Osteocyte (in vitro differentiated cells): ENCODE data around the gene NR5A1. TPM values are rescaled to one million over a fixed set of nuclear protein-coding genes. Genes with fewer than 3 reads are reported as not detected.

Experiments
- DNase-seq: peaks from one replicate; pipeline ENCODE4 v3.0.0; 2021; ENCODE audit warnings: mixed read lengths; ENCODE audit not compliant: unreplicated experiment; ENCODE audit errors: extremely low spot score
- H3K27ac Mint-ChIP-seq: one replicate; pipeline ENCODE4 v1.8.0; 2021; ENCODE audit warnings: mild to moderate bottlenecking, mixed read lengths; ENCODE audit not compliant: unreplicated experiment
- H3K27me3 Mint-ChIP-seq: one replicate; pipeline ENCODE4 v1.8.0; 2021; ENCODE audit warnings: mixed read lengths; ENCODE audit not compliant: unreplicated experiment
- H3K36me3 Mint-ChIP-seq: one replicate; pipeline ENCODE4 v1.8.0; 2021; ENCODE audit warnings: mixed read lengths; ENCODE audit not compliant: unreplicated experiment
- H3K4me1 Mint-ChIP-seq: one replicate; pipeline ENCODE4 v1.8.0; 2021; ENCODE audit warnings: mixed read lengths; ENCODE audit not compliant: unreplicated experiment
- H3K4me3 Mint-ChIP-seq: one replicate; pipeline ENCODE4 v1.8.0; 2021; ENCODE audit warnings: mild to moderate bottlenecking, moderate library complexity, mixed read lengths; ENCODE audit not compliant: unreplicated experiment
- H3K9me3 Mint-ChIP-seq: one replicate; pipeline ENCODE4 v1.8.0; 2021; ENCODE audit warnings: mixed read lengths; ENCODE audit not compliant: unreplicated experiment
- CTCF ChIP-seq: fragments of 200-600 bp; sonication (generic); IDR thresholded peaks from 2 replicates; pipeline ENCODE4 v1.5.0; 2021; ENCODE audit warnings: antibody characterized with exemption, mild to moderate bottlenecking, moderate library complexity
- total RNA-seq: library from RNA; stranded (reverse); gene quantifications from 2 replicates; pipeline ENCODE4 v1.2.1, GENCODE V29; 2021

NR5A1 gene
- total RNA-seq, 1 donor from 2014 or later: not detected

GRCh38 chr9:124465736-124466135 is 41.5 kb downstream of the NR5A1 start:
- DNase-seq: no peak
- Mint-ChIP-seq H3K9me3 (peaks cover 10% of the 10 kb centered on the region), H3K4me3 (no peak overlapping the region), H3K4me1 (no peaks in the 10 kb centered on the region), H3K27me3 (peaks cover 37% of the 10 kb centered on the region), H3K27ac (no peak overlapping the region), H3K36me3 (no peaks in the 10 kb centered on the region)
- no peak for TF ChIP-seq CTCF

- Mint-ChIP-seq H3K9me3 (peaks cover 13% of the 10 kb centered on the region), H3K27me3 (peaks cover 42% of the 10 kb centered on the region), H3K27ac (no peak overlapping the region), H3K4me1 (no peaks in the 10 kb centered on the region), H3K4me3 (no peak overlapping the region), H3K36me3 (no peaks in the 10 kb centered on the region)
- TF ChIP-seq CTCF: no peak
- no peak for DNase-seq
Measured at GRCh38 chr9:124462739-124463138, 44.5 kb downstream of the NR5A1 start.

GRCh38 chr9:124458441-124458840 is 48.8 kb downstream of the NR5A1 start:
- Mint-ChIP-seq H3K4me1 (no peaks in the 10 kb centered on the region), H3K27ac (no peak overlapping the region), H3K9me3 (peaks cover 12% of the 10 kb centered on the region), H3K27me3 (peaks cover 26% of the 10 kb centered on the region), H3K4me3 (no peak overlapping the region), H3K36me3 (no peaks in the 10 kb centered on the region)
- no peak for DNase-seq
- no peak for TF ChIP-seq CTCF

GRCh38 chr9:124457887-124458431 is 49.2 kb downstream of the NR5A1 start:
- Mint-ChIP-seq H3K36me3 (no peaks in the 10 kb centered on the region), H3K27me3 (peaks cover 22% of the 10 kb centered on the region), H3K4me3 (no peak overlapping the region), H3K4me1 (no peaks in the 10 kb centered on the region), H3K27ac (no peak overlapping the region), H3K9me3 (peaks cover 7% of the 10 kb centered on the region)
- no peak for DNase-seq
- TF ChIP-seq CTCF: no peak

GRCh38 chr9:124457079-124457886 is 49.9 kb downstream of the NR5A1 start:
- no peak for DNase-seq
- no peaks in the 10 kb centered on the region for H3K36me3 Mint-ChIP-seq
- H3K9me3 Mint-ChIP-seq: peaks cover 5% of the 10 kb centered on the region
- no peak for TF ChIP-seq CTCF
- no peak overlapping the region for H3K4me3 Mint-ChIP-seq
- H3K4me1 Mint-ChIP-seq: no peaks in the 10 kb centered on the region
- peaks cover 21% of the 10 kb centered on the region for H3K27me3 Mint-ChIP-seq
- no peak overlapping the region for H3K27ac Mint-ChIP-seq
